ENCODE measurements around the gene SLIT3. TPM values are rescaled to one million over a fixed set of nuclear protein-coding genes. Genes with fewer than 3 reads are reported as not detected.

The SLIT3 gene
- total RNA-seq, 4 donors from 2014 or later, result 41.1 to 86.6 (median 62.7) TPM

DNA sequence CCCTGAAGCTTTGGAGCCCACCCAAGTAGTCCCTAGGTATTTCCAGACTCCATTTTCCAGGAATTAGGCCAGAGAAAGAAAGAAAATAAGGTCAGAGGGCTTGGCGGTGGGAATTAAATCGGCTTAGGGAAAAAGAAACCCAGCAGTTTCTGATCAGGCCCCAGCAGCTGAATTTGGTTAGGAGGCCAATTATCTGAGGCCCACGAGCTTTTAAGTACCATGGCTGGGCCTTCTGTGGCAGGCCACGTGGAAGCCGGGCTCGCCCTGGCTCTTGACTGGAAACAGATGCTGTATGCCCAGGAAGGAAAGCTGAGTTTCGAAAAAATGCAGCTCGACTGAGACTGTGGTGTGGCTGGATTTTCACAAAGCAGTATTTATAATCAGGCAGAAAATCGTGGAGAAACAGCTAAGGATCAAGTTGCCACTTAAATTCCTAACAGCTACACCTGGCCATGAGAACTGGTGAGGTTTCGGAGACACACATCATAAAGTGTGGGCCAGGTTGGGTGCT is 646.7 kb downstream of the SLIT3 start:
- H3K9me3 ChIP-seq, result no peaks in the 10 kb centered on the region
- peaks cover 0 to 15% (median 11%) of the 10 kb centered on the region in 4 donors for H3K4me1 ChIP-seq
- no peaks in the 10 kb centered on the region for H3K36me3 ChIP-seq
- no peak for DNase-seq (ENCODE audit: extremely low spot score)
- no peaks in the 10 kb centered on the region for H3K27me3 ChIP-seq
- intact Hi-C loops (cut with DNase I), result no loop called here
- no peak overlapping the region for H3K4me3 ChIP-seq
- no peak for TF ChIP-seq POLR2AphosphoS5 (IDR thresholded peaks at IDR 0.05)
- TF ChIP-seq, protein P1, sequence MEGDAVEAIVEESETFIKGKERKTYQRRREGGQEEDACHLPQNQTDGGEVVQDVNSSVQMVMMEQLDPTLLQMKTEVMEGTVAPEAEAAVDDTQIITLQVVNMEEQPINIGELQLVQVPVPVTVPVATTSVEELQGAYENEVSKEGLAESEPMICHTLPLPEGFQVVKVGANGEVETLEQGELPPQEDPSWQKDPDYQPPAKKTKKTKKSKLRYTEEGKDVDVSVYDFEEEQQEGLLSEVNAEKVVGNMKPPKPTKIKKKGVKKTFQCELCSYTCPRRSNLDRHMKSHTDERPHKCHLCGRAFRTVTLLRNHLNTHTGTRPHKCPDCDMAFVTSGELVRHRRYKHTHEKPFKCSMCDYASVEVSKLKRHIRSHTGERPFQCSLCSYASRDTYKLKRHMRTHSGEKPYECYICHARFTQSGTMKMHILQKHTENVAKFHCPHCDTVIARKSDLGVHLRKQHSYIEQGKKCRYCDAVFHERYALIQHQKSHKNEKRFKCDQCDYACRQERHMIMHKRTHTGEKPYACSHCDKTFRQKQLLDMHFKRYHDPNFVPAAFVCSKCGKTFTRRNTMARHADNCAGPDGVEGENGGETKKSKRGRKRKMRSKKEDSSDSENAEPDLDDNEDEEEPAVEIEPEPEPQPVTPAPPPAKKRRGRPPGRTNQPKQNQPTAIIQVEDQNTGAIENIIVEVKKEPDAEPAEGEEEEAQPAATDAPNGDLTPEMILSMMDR (IDR thresholded peaks at IDR 0.05), result no peak
- H3K27ac ChIP-seq (replicated peaks in 1 of 4), result peak overlapping the region in 2 of 4 donors; percentile 17 to 27
- WGBS, result 38% methylated on average over 10 of the region's 10 CpGs

DNA sequence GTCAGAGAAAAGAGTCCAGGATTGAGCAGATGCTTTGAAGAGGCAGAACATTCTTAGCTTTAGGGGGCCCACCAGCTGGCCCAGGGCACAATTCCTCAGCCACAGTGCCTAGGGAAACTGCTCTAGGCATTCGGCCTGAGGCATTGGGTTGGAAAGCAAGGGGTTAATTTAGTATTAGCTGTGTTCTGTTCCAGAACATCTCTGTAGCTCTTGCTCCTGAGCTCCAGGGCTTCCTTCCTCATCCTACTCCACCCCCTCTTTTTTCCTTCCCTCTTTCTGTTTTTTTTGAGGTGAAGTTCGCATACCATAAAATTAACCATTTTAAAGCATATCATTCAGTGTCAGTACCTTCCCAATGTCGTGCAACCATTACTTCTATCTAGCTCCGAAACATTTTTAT is 647.3 kb downstream of the SLIT3 start:
- TF ChIP-seq POLR2AphosphoS5 (IDR thresholded peaks at IDR 0.05), result no peak
- TF ChIP-seq, protein P1 (IDR thresholded peaks at IDR 0.05), result no peak
- no peak for TF ChIP-seq POLR2A (IDR thresholded peaks at IDR 0.05; ENCODE audit: low read depth)
- TF ChIP-seq EP300 (IDR thresholded peaks at IDR 0.05), result no peak
- intact Hi-C loops (cut with DNase I), result no loop called here
- Histone ChIP-seq H3K27me3 (no peaks in the 10 kb centered on the region), H3K9me3 (no peaks in the 10 kb centered on the region), H3K36me3 (no peaks in the 10 kb centered on the region), H3K4me3 (no peak overlapping the region), H3K27ac (replicated peaks in 1 of 4) (peak overlapping the region in 1 of 4 donors; percentile 17), H3K4me1 (peaks cover 0 to 15% (median 11%) of the 10 kb centered on the region in 4 donors)
- DNase-seq (ENCODE audit: extremely low spot score), result no peak
- WGBS, result 61% methylated on average over 4 of the region's 4 CpGs

DNA sequence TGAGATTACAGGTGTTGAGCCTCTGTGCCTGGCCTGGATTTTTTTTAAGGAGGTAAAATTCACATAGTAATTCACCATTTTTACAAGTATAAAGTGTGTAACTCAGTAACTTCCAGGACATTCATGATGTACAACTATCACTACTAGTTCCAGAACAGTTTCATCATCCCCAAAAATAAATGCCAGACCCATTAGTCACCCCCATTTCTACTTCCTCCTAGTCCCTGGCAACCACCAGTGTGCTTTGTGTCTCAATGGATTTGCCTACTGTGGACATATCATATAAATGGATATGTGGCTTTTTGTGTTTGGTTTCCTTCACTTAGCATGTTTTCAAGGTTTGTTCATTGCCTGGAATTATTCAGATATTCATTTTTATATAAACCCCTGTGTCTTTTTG is 649.3 kb downstream of the SLIT3 start:
- H3K4me1 ChIP-seq, result peaks cover 0 to 15% (median 11%) of the 10 kb centered on the region in 4 donors
- no peak overlapping the region for H3K27ac ChIP-seq (replicated peaks in 1 of 4)
- intact Hi-C loops (cut with DNase I), result no loop called here
- no peaks in the 10 kb centered on the region for H3K9me3 ChIP-seq
- no peak for DNase-seq (ENCODE audit: extremely low spot score)
- H3K4me3 ChIP-seq, result no peak overlapping the region
- no peaks in the 10 kb centered on the region for H3K36me3 ChIP-seq
- no peaks in the 10 kb centered on the region for H3K27me3 ChIP-seq
- TF ChIP-seq, protein P1 (IDR thresholded peaks at IDR 0.05), result no peak
- TF ChIP-seq POLR2AphosphoS5 (IDR thresholded peaks at IDR 0.05) (no peak), EP300 (IDR thresholded peaks at IDR 0.05) (no peak), POLR2A (IDR thresholded peaks at IDR 0.05; ENCODE audit: low read depth) (no peak)

DNA sequence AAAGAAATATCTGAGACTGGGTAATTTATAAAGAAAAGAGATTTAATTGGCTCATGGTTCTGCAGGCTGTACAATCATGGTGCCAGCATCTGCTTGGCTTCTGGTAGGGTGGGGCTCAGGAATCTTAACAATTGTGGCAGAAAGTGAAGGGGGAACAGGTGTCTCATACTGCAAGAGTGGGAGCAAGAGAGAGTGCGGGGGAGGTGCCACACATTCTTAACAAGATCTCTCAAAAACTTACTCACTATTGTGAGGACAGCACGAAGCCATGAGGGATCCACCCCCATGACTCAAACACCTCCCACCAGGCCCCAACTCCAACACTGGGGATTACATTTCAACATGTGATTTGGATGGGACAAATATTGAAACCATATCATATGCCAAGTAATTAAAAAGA is 651.6 kb downstream of the SLIT3 start:
- TF ChIP-seq POLR2AphosphoS5 (IDR thresholded peaks at IDR 0.05) (no peak), POLR2A (IDR thresholded peaks at IDR 0.05; ENCODE audit: low read depth) (no peak), EP300 (IDR thresholded peaks at IDR 0.05) (no peak)
- TF ChIP-seq, protein P1 (IDR thresholded peaks at IDR 0.05), result no peak
- intact Hi-C loops (cut with DNase I), result no loop called here
- Histone ChIP-seq H3K4me1 (peaks cover 0 to 9% (median 8%) of the 10 kb centered on the region in 4 donors), H3K4me3 (no peak overlapping the region), H3K36me3 (no peaks in the 10 kb centered on the region), H3K27ac (replicated peaks in 1 of 4) (no peak overlapping the region), H3K27me3 (no peaks in the 10 kb centered on the region), H3K9me3 (no peaks in the 10 kb centered on the region)
- WGBS, result 84% methylated on average over 2 of the region's 2 CpGs
- no peak for DNase-seq (ENCODE audit: extremely low spot score)

DNA sequence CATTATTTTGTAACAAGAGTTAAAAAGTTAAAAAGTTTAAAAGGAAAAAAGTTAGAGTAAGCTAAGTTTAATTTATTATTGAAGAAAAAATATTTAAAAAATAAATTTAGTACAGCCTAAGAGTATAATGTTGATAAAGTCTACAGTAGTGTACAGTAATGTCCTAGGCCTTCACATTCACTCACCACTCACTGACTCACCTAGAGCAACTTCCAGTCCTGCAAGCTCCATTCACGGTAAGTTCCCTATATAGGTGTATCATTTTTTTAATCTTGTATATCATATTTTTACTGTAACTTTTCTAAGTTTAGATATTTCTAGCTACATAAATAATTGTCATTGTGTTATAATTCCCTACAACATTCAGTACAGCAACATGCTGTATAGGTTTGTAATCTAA is 652.4 kb downstream of the SLIT3 start:
- TF ChIP-seq POLR2AphosphoS5 (IDR thresholded peaks at IDR 0.05) (no peak), EP300 (IDR thresholded peaks at IDR 0.05) (no peak), POLR2A (IDR thresholded peaks at IDR 0.05; ENCODE audit: low read depth) (no peak)
- TF ChIP-seq, protein P1 (IDR thresholded peaks at IDR 0.05), result no peak
- no peak for DNase-seq (ENCODE audit: extremely low spot score)
- Histone ChIP-seq H3K36me3 (no peaks in the 10 kb centered on the region), H3K4me3 (no peak overlapping the region), H3K27me3 (no peaks in the 10 kb centered on the region), H3K27ac (replicated peaks in 1 of 4) (no peak overlapping the region), H3K9me3 (no peaks in the 10 kb centered on the region), H3K4me1 (peaks cover 0 to 2% (median 2%) of the 10 kb centered on the region in 4 donors)
- intact Hi-C loops (cut with DNase I), result no loop called here
- WGBS, result 94% methylated on average over 1 of the region's 1 CpG

Measured in esophagus muscularis mucosa (tissue), 4 donors.